SK-N-SH treated with all-trans-retinoic acid at 6 μM for 48 hours (cell line): ENCODE data around the gene IFI16.

Experiments
- ARNTL ChIP-seq: fragments of 450-650 bp; formaldehyde crosslinking; IDR thresholded peaks from 2 replicates; pipeline ENCODE4 v1.5.0; 2020; ENCODE audit warnings: low read depth, mild to moderate bottlenecking, moderate library complexity, borderline replicate concordance
- CSDC2 ChIP-seq: fragments of 250-450 bp; sonication (Bioruptor Pico); IDR thresholded peaks from 2 replicates; pipeline ENCODE4 v1.5.0; 2020; ENCODE audit warnings: mild to moderate bottlenecking, moderate library complexity
- PPARA ChIP-seq: fragments of 250-450 bp; sonication (Bioruptor Pico); IDR thresholded peaks from 2 replicates; pipeline ENCODE4 v1.5.0; 2020; ENCODE audit warnings: mild to moderate bottlenecking, borderline replicate concordance
- RARB ChIP-seq: fragments of 250-450 bp; sonication (Bioruptor Pico); IDR thresholded peaks from 2 replicates; pipeline ENCODE4 v1.8.0; 2021; ENCODE audit warnings: mild to moderate bottlenecking, moderate library complexity
- ZFP30 ChIP-seq: fragments of 450-650 bp; formaldehyde crosslinking; IDR thresholded peaks from 2 replicates; pipeline ENCODE4 v1.5.0; 2022; ENCODE audit warnings: mild to moderate bottlenecking, moderate library complexity
- TF ChIP-seq, protein P1 (sequence below): fragments of 250-450 bp; sonication (Bioruptor Pico); IDR thresholded peaks from 2 replicates; pipeline ENCODE4 v1.8.0; 2020; ENCODE audit warnings: mild to moderate bottlenecking, moderate library complexity, borderline replicate concordance
- TF ChIP-seq, protein P2 (sequence below): fragments of 250-450 bp; sonication (Bioruptor Pico); IDR thresholded peaks from 2 replicates; pipeline ENCODE4 v1.8.0; 2021; ENCODE audit warnings: low read depth, mild to moderate bottlenecking, moderate library complexity, borderline replicate concordance
- TF ChIP-seq, protein P3 (sequence below): fragments of 250-450 bp; sonication (Bioruptor Pico); IDR thresholded peaks from 2 replicates; pipeline ENCODE4 v1.5.1; 2020; ENCODE audit warnings: low read depth, mild to moderate bottlenecking, moderate library complexity

DNA sequence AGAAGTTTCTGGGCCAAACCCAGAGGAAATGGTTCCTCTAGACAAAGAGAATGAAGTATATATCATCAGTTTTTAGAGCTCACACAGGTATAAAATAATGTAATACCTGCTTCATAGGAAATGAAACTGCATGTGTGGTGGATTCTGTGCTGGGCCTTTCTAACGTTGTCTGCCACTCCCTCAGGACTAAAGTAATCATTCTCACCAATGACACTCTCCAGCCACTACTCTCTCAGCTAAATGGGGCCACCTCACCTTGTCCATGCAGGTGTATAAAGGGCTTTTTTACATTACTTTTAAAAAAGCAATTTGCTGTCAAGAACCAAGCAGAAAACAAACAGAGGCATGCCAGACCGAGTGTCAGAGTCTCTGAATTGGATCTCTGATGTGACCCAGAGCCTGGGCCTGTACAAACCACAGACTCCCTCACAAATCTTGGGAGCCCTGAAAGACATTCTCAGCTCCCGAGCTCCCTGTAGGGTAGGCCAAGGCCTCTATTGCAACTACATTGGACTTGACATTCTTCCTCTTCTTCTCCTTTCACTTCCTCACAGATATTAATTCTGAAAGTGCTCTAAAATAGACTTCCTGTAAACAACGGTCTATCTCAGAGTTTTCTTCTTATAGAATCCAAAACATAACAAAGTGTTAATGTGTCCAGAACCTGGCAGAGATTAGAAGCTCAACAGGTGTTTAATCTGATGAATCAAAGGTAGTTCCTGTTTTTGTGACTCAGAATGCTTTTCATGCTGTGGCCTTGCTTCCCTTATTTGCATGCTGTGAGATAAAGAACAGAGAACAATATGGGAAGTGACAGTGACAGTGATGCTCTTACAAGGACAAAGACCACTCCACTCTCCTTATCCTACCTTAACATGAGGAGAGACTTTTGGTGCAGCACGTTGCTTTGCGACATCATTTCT is 58.3 kb downstream of the IFI16 start:
- TF ChIP-seq, protein P1, sequence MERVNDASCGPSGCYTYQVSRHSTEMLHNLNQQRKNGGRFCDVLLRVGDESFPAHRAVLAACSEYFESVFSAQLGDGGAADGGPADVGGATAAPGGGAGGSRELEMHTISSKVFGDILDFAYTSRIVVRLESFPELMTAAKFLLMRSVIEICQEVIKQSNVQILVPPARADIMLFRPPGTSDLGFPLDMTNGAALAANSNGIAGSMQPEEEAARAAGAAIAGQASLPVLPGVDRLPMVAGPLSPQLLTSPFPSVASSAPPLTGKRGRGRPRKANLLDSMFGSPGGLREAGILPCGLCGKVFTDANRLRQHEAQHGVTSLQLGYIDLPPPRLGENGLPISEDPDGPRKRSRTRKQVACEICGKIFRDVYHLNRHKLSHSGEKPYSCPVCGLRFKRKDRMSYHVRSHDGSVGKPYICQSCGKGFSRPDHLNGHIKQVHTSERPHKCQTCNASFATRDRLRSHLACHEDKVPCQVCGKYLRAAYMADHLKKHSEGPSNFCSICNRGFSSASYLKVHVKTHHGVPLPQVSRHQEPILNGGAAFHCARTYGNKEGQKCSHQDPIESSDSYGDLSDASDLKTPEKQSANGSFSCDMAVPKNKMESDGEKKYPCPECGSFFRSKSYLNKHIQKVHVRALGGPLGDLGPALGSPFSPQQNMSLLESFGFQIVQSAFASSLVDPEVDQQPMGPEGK (CRISPR knock-in tag) = no peak
- TF ChIP-seq ZFP30 (no peak), ARNTL (no peak), CSDC2 (CRISPR knock-in tag) (no peak), RARB (CRISPR knock-in tag) (no peak), PPARA (no peak)
- TF ChIP-seq, protein P2, sequence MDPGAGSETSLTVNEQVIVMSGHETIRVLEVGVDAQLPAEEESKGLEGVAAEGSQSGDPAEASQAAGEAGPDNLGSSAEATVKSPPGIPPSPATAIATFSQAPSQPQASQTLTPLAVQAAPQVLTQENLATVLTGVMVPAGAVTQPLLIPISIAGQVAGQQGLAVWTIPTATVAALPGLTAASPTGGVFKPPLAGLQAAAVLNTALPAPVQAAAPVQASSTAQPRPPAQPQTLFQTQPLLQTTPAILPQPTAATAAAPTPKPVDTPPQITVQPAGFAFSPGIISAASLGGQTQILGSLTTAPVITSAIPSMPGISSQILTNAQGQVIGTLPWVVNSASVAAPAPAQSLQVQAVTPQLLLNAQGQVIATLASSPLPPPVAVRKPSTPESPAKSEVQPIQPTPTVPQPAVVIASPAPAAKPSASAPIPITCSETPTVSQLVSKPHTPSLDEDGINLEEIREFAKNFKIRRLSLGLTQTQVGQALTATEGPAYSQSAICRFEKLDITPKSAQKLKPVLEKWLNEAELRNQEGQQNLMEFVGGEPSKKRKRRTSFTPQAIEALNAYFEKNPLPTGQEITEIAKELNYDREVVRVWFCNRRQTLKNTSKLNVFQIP (CRISPR knock-in tag) = no peak
- TF ChIP-seq, protein P3, sequence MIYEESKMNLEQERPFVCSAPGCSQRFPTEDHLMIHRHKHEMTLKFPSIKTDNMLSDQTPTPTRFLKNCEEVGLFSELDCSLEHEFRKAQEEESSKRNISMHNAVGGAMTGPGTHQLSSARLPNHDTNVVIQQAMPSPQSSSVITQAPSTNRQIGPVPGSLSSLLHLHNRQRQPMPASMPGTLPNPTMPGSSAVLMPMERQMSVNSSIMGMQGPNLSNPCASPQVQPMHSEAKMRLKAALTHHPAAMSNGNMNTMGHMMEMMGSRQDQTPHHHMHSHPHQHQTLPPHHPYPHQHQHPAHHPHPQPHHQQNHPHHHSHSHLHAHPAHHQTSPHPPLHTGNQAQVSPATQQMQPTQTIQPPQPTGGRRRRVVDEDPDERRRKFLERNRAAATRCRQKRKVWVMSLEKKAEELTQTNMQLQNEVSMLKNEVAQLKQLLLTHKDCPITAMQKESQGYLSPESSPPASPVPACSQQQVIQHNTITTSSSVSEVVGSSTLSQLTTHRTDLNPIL (CRISPR knock-in tag) = no peak
